GM21528 (cell line): ENCODE results near the gene FAM234B.

Experiments
- ATAC-seq: cut with Tn5 transposase; IDR thresholded peaks from one replicate; pipeline ENCODE4 v1.9.1; 2021; ENCODE audit warnings: mild to moderate bottlenecking, moderate library complexity; ENCODE audit not compliant: unreplicated experiment, low FRiP score

Gene FAM234B, protein sequence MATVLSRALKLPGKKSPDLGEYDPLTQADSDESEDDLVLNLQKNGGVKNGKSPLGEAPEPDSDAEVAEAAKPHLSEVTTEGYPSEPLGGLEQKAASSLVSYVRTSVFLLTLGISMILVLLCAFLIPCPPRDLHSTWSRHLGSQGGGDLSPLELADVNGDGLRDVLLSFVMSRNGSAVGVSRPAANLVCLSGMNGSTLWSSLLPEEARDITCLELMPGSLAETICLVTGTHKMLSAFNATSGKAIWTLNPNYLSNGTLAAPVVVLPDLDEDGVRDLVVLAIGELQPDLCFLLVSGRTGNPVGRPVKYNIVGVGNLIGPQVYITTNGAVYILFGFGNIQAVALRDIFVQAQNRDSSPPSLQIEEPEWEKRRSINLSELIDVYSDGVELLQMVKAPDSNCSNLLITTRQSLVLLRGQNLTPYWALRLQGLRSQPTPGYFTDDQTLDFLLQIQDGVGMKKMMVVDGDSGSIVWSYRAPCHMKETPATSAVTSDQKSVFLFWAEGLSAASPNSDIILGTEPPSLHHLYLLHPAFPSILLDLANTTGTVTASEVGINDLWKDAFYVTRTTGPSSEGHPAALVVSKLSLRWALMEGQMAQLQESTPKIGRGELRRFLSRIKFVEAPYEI

DNA sequence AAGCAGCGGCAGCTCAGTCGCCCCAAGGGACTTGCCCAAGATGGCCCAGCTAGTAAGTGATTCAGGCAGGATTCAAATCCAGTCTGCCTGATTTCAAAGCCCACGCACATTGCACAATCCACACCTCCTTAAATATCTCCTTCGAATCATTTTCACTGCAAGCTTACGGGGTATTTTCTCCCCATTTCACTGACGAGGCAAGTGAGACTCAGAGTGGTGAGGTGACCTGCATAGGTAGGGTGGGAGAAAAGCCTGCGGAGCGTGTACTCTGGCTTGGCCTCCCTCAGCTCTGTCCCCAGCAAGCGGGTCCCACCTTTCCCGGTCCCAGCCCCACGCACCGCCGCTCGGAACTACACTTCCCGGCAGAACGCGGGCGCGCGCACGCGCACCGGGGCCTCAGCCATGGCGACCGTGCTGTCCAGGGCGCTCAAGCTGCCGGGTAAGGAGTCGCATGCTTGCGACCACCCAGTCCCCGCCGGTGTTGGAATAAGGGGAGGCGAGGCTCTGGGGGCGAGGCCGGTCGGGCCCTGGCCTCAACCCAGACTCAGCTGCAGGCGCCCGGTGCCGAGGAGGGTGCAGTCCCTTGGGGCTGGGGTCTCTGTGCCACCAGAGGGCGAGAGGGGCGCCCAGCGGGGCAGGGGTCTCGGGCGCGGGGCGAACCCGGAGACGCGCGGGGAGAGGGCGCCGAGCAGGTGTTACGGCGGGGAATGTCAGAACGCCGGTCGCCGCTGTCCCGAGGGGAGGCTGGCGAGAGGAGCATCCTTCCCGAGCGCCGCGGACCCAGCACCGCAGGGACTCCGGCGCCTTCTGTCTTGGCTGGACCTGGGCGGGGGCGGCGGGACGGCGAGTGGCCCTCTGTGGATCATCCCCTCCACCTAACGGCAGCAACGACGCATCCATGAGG is at the start of gene FAM234B:
TSS of gene FAM234B (plus strand) at position 380 of the 904 bp plus-strand sequence. CDS start at position 403, 23 bp downstream.
- ATAC-seq, result peak; percentile 89

DNA sequence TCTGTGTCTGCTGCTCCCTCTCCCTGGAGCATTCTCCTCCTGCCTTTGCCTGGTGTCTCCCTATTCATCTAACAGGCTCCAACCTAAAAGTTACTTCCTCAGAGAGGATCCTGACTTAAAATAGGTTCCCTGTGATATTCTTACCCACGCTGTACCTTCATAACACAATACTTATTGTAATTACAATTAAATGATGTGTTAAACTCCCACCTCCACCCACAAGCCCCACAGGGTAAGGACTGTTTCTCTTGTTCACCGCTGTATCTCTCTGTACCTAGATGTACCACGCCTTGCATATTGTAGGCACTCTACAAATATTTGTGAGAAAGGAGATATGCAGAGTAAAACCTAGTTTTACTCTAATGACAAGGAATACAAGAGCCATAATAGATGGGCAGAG is 49.1 kb upstream of the FAM234B start:
- no peak for ATAC-seq

DNA sequence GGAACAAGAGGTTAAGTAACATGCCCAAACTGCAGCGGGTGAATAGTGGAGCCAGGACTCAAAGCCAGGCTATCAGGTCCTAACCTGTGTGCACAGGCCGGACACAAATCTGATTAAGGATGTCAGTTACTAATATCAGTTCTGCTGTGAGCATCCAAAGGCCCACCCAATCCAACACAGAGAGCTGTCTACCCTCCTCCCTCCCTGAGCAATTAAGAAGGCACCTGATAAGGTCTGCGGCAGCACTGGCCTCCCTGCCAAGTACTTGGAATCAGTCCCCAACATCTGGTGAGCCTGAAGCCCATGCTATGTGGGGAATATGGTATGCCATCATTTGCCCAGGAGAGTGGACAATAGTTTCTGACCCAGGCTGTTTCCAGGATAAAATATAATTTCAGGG is 48.0 kb upstream of the FAM234B start:
- no peak for ATAC-seq

DNA sequence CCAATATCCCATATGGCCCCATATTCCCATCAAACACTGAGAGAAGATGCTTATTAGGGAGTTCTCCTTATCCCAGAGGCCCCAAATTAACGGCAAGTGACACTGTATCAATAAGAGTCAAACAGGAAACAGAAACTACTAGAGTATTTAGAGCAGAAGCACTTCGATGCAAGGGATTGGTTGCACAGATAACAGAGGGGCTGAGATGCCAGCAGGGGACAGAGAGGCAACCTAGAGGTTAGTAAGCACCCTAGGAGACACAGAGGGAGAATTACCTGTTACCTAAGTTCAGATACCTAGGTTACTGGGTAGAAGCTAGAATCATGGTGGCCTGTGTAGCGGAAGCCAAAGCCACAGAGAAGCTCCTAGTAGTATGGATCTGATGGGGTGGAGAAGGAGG is 47.0 kb upstream of the FAM234B start:
- no peak for ATAC-seq

DNA sequence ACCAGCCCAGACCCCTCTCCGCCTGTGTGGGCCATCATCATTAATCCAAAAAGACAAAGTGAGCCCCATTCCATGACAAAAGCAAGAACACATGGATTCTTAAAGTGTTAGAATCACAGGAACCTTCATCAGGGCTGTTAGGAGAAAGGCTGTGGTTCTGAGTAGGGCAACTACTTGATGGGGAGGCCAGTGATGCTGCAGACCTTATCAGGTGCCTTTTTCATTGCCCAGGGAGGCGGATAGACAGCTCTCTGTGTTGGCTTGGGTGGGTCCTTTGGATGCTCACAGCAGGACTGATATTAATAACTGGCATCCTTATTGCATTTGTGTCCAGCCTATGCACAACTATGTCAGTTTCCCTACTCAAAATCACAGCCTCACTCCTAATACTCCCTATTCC is 46.4 kb upstream of the FAM234B start:
- ATAC-seq, result no peak

DNA sequence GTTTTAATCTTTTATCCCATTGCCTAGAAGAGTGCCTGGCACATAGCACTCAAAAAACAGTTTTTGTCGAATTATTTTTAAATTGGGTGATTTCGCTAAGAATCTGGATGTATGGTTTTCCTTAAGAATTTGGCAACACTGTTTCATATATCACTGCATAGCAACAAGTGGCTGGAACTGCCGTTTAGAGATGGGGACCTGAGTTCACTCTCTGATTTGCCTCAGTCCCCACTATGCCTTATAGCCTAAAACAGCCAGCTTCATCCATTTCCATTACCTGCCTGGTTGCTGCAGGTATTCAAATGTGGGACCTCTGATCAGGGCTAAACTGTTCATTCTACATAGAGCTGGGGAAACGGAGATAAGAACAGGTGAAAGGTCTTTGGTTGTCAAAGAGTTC is 45.9 kb upstream of the FAM234B start:
- ATAC-seq, result no peak

DNA sequence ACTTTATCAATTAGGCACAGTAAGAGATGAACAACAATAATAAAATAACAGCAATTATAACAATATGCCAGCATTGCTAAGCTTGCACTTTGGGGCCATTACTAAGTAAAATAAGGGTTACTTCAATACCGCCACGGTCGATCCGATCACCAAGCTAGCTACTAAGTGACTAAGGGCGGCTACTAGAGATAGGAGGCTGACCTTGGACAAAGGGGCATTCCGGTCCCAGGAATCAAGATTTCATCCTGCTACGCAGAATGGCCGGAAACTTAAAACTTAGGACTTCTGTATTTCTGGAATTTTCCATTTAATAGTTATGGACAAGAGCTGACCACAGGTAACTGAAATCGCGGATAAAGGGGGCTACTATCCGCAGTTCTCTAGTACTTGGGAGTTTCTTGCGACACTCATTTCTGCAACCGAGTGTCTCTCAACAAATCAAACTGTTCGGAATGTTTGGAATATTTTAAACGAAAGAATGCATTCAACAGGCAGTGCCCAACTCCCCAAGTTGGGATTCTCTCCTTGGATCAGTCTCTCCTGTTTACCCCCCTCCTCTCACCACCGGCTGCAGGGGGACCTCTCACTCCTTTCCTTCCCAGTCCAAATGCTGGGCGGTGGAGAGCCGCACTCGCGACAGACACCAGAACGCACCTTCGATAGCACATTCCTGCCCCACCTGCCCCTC is 44.8 kb upstream of the FAM234B start:
- no peak for ATAC-seq

DNA sequence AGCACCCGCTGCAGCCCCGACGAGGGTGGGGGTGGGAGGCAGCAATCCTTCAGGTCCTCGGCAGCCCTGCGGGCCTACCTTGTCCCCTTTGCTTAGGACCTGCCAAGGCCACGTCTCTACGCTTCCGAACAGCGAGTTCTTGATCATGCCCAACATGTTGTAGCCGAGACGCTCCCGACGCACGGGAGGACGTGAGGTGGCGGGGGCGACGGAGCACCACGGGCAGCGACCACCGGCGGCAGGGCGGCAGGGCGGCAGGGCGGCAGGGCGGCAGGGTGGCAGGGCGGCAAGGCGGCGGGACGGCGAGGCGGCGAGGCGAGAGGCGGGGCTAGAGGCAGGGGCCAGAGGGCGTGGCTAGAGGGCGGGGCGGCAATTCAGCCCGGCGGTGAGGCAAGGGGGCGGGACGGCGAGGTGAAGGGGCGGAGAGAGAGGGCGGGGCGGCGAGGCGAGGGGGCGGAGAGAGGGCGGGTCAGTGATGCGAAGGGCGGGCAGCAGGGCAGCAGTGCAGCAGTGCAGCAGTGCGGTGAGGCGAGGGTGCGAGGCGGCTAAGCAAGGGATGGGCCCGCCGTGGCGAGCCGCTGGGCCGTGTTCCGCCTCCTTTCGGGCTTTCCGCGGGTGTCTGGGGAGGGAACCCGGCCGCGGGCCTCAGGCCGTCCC is 44.1 kb upstream of the FAM234B start, which contains the start of gene HEBP1:
TSS of gene HEBP1 (minus strand) at position 307 of the 657 bp plus-strand sequence. CDS start at position 156, 151 bp downstream.
- ATAC-seq, result peak; percentile 73

DNA sequence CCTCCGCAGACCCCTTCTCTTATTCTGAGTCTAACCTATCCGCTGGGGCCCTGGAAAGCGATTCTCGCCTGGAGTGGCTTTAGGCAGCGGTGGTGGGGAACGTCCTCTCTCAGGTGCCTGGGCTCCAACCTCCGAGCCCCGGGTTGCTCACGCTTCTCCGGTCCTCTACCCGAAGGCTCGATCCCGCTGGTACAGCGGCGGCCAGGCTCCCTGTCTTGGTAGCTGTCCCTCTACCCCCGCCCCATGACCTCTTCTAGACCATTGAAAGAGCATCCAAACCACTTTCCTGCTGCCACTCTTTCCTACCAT is 43.6 kb upstream of the FAM234B start:
- peak; percentile 37 for ATAC-seq

DNA sequence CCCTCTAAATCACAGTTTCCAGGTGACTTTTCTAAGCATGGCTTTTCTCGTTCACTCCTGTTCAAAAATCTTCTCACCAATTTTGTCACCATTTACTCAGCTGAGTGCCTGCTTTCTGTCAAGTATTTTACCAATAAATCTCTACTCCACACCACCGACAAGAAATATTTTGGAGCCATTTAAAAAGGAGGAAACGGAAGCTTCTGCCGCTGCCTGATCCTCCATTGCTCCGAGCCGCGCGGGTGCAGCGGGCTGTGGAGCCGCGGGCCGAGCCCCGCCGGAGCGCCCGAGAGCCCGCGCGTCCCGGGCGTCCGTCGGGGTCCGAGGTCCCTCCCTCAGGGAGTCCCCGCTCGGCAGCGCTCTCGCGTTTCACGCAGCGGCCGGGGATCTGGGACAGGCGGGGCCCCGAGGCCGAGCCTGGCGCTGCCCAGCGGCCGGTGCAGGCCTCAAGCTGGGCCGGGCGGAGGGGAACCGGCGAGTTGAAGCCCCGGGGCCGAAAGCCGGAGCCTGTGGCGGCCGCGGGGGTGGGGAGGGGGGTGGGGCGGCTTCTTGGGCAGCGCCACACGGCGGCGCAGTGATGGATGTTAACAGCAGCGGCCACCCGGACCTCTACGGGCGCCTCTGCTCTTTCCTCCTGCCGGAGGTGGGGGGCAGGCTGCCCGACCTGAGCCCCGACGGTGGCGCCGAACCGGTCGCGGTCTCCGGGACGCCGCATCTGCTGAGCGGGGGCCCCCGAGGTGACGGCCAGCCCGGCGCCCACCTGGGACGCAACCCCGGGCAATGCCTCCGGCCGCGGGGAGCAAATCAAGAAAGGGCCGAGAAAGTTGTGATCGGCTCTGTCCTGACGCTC is 43.0 kb upstream of the FAM234B start:
- peak; percentile 22 for ATAC-seq

DNA sequence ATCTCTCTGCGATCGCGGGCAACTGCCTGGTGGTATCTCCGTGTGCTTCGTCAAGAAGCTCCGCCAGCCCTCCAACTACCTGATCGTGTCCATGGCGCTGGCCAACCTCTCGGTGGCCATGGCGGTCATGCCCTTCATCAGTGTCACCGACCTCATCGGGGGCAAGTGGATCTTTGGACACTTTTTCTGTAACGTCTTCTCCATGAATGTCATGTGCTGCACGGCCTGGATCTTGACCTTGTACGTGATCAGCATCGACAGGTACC is 42.5 kb upstream of the FAM234B start:
- ATAC-seq, result no peak

DNA sequence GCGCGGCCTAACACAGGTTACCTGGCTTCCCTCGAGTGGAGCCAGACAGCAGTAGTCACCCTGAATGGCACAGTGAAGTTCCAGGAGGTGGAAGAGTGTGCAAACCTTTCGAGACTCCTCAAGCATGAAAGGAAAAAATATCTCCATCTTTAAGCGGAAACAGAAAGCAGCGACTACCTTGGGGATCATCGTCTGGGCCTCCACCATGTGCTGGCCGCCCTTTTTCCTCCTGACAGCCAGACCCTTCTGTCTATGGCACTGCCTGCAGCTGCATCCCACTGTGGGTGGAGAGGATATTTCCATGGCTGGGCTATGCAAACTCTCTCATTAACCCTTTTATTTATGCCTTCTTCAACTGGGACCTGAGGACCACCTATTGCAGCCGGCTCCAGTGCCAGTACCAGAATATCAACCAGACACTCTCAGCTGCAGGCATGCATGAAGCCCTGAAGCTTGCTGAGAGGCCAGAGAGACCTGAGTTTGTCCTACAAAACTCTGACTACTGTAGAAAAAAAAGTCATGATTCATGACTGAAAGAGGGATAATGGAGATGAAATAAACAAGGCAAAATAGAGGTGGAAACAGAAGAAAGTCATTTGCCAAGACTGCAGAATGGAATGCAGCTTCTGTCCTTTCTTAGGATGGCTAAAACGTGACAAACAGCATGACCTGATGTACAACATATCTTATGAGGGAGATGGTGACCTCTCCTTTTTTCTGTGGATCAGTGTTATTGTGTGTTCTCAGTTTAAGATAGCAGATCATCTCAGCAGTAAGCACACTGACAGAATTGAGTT is 41.7 kb upstream of the FAM234B start:
- ATAC-seq, result no peak

DNA sequence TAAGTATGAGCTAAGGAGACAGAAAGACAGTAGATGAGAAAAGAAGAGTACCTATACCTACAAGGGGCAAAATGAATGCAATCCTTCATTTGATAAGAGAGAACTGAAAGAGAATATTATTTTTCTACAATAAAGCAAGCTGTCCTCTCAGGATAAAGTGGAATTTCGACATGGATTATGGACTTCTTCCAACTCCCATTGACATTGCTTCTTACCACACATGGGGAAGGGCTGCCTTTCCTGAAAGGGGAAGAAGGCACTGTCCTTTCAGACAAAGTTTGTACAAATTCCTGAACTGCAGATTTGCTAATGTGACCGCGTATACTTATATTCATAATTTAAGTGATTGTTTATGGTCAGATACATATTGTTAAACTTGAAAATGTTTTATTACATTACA is 39.8 kb upstream of the FAM234B start:
- no peak for ATAC-seq

DNA sequence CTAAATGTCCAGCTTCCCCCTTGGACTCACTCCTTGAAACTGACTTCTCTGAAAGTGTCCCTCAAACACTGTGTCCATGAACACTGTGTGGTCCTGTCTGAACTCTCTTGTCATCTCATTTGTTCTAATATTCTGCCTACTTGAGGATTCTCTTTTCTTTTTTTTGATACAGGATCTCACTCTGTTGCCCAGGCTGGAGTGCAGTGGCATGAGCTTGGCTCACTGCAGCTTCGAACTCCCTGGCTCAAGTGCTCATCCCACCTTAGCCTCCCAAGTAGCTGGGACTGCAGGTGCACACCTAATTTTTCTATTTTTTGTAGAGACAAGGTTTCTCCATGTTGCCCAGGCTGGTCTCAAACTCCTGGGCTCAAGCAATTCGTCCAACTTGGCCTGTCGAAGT is 39.2 kb upstream of the FAM234B start:
- ATAC-seq, result no peak

DNA sequence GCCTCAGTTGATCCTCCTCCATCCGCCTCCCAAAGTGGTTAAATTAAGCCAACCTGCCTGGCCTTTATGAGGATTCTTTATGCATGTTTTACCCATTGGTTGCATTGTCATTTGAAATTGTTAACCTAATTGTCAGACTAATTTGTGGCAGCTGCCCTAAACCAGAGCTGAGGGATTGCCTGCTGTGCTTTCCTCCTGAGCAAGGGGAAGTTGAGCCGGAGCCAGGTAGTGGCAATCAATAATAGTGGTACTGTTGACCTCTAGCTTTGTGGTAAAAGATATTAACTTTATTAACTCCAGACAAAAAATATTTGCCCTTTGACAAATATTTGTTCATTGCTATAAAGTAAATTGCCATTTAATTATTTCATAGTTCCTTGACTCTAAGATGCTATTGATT is 38.5 kb upstream of the FAM234B start:
- no peak for ATAC-seq

DNA sequence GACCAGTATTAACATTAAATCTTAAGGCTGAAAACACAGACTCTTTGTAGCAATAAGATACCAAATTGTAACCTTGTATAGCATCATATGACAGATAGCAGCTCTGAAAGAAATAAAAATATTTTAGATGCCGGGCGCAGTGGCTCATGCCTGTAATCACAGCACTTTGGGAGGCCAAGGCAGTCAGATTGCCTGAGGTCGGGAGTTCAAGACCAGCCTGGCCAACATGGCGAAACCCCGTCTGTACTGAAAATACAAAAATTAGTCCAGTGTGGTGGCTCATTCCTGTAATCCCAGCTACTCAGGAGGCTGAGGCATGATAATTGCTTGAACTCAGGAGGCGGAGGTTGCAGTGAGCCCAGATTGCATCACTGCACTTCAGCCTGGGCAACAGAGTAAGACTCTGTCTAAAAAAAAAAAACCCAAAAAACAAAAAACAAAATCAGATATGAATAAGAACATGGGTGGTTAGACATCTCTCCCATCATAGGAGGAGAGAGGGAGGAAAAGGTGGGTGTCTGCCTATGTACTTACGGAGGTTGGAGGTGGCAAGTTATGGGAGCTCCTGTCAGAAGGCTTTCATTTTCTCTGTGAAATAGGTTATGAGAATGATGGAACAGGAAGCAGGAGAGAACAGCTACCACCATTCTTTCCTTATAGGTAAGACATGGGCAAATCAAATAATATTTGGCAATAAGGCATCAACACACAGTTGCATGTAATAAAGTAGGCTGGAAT is 36.5 kb upstream of the FAM234B start:
- no peak for ATAC-seq

DNA sequence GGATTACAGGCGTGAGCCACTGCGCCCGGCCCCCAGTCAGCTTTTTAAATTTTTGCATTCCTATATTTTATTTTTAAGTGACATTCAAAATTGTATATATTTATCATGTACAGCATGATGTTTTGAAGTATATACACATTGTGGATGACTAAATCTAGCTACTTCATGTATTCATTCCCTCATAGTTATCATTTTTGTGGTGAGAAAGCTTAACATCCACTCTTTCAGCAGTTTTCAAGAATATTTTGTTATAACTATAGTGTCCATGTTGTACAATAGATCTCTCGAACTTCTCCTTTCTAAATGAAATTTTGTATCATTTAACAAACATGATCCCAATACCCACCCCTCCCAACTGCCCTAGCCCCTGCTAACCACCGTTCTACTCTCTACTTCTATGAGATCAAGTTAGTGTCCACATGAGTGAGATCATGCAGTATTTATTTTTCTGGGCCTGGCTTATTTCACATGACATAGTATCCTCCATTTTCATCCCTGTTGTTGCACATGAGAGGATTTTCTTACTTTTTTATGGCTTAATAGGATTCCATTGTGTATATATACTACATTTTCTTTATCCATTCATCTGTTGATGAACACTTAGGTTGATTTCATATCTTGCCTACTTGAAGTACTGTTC is 35.3 kb upstream of the FAM234B start:
- ATAC-seq, result no peak

DNA sequence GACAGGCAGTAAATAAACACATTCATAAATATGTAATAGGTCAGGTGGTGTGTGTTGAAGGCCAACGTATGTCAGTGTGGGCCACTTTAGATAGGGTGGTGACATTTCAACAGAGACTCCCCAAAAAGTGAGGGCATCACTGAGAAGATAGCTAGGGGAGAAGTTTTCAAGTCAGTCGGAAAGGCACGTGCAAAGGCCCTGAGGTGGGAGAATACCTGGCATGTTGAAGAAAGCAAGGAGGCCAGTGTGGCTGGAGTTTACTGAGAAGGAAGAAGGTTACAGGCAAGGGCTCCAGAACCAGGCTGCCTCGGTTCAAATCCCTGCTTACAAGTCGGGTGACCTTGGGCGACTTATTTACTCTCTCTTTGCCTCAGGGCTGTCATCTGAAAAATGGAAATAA is 33.1 kb upstream of the FAM234B start:
- ATAC-seq, result no peak
